ENCODE results near the gene FAM209B.
"Not testable (repeated sequence)": the region's sequence is repeated elsewhere in the genome, so short reads cannot be mapped to it uniquely, and the experiment has no call there.

The FAM209B gene, protein sequence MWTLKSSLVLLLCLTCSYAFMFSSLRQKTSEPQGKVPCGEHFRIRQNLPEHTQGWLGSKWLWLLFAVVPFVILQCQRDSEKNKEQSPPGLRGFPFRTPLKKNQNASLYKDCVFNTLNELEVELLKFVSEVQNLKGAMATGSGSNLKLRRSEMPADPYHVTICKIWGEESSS

DNA sequence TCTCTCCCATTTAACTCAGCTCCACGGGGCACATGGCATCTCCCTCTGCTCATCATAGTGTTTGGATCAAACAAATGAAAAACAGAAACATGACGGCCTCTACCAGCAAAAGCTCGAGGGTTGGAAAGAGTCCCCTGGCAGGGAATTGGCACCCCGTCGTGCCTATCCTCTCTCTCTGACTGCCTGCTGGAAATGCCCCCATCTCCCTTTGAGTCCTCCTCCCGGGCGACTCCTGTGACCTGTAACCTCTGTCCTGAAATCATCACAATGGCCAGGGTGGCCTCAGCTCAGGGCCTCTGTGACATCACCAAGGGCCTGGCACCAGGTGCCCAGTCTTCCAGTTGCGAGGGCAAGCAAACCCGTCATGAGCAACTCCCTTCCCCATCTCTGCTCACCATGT lies at the start of gene FAM209B:
FAM209B (plus strand) TSS at position 301 of the 400 bp plus-strand sequence; CDS start at position 397, 96 bp downstream.
- H3K4me1 Mint-ChIP-seq; H3K27me3 Mint-ChIP-seq (ENCODE audit: low read depth, poor library complexity); H3K9me3 Mint-ChIP-seq; H3K36me3 Mint-ChIP-seq (ENCODE audit: low read depth); H3K4me3 Mint-ChIP-seq; DNase-seq; H3K27ac Mint-ChIP-seq: not testable (repeated sequence)

DNA sequence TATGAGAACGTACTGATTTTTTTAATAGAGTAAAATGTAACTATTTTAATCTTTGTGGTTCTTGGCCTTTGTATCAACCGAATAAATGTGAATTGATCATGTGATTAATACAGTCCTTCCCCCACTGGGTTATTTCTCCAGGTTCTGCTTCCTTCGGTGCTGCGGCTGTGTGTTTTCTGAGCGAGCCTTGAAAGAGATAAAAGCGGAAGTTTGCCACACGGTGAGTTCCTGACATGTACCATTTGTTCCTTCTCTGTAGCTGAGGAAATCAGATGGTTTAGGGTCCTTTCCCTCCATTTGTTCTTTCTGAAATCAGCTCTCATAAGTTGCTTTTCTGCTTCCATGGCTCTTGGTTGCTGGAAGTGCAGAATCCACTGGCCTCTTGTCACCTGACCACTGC lies 49.1 kb upstream of the FAM209B start:
- Mint-ChIP-seq H3K9me3 (no peaks in the 10 kb centered on the region), H3K27ac (peak overlapping the region; percentile 2), H3K36me3 (ENCODE audit: low read depth) (peaks cover 57% of the 10 kb centered on the region), H3K27me3 (ENCODE audit: low read depth, poor library complexity) (no peaks in the 10 kb centered on the region), H3K4me3 (no peak overlapping the region), H3K4me1 (no peaks in the 10 kb centered on the region)
- TF ChIP-seq, protein P1, sequence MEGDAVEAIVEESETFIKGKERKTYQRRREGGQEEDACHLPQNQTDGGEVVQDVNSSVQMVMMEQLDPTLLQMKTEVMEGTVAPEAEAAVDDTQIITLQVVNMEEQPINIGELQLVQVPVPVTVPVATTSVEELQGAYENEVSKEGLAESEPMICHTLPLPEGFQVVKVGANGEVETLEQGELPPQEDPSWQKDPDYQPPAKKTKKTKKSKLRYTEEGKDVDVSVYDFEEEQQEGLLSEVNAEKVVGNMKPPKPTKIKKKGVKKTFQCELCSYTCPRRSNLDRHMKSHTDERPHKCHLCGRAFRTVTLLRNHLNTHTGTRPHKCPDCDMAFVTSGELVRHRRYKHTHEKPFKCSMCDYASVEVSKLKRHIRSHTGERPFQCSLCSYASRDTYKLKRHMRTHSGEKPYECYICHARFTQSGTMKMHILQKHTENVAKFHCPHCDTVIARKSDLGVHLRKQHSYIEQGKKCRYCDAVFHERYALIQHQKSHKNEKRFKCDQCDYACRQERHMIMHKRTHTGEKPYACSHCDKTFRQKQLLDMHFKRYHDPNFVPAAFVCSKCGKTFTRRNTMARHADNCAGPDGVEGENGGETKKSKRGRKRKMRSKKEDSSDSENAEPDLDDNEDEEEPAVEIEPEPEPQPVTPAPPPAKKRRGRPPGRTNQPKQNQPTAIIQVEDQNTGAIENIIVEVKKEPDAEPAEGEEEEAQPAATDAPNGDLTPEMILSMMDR (IDR thresholded peaks at IDR 0.05): no peak
- no peak for DNase-seq

DNA sequence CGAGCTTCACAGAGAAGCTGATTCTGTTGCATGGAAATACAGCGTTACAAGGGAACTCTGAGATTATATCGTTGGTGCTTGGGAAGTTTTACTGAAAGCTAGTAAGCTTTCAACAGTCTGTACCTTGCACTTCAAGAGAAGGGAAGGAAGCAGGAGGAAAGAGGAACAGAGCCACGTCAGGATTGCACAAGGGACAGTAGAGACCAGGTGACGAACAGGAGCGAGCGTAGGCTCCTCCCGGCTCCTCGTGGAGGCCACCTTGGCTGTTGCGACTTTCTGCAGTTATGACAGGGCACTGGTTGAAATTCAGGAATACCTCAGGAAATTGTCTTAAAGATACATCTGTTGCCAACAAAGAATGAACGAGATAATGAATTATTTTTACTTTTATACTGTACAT lies 45.8 kb upstream of the FAM209B start:
- H3K4me1 Mint-ChIP-seq: no peaks in the 10 kb centered on the region
- no peak overlapping the region for H3K27ac Mint-ChIP-seq
- TF ChIP-seq, protein P1 (IDR thresholded peaks at IDR 0.05): no peak
- H3K36me3 Mint-ChIP-seq (ENCODE audit: low read depth): peaks cover 61% of the 10 kb centered on the region
- no peak for DNase-seq
- no peak overlapping the region for H3K4me3 Mint-ChIP-seq
- no peaks in the 10 kb centered on the region for H3K9me3 Mint-ChIP-seq
- H3K27me3 Mint-ChIP-seq (ENCODE audit: low read depth, poor library complexity): no peaks in the 10 kb centered on the region

DNA sequence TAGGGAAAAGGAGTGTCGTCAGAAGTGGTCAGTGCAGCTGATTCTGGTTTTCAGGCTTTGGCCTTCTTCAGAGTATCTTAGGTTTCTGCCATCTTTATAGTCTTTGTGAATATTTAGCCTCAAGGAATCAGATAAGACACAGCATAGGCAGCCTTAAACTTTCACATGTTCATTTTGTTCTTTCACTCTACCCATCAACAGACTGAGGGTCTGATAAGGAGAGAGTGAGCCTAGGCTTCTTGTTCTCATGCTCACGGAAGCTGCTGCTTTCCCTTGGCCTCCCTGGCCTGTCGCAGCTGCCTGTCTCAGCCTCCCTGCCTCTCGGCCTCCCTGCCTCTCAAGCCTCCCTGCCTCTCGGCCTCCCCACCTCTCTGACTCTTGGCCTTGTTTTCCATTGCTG lies 44.5 kb upstream of the FAM209B start:
- TF ChIP-seq, protein P1 (IDR thresholded peaks at IDR 0.05): no peak
- Mint-ChIP-seq H3K27me3 (ENCODE audit: low read depth, poor library complexity) (no peaks in the 10 kb centered on the region), H3K4me1 (no peaks in the 10 kb centered on the region), H3K9me3 (no peaks in the 10 kb centered on the region), H3K4me3 (no peak overlapping the region), H3K27ac (peak overlapping the region; percentile 10), H3K36me3 (ENCODE audit: low read depth) (peaks cover 60% of the 10 kb centered on the region)
- no peak for DNase-seq

DNA sequence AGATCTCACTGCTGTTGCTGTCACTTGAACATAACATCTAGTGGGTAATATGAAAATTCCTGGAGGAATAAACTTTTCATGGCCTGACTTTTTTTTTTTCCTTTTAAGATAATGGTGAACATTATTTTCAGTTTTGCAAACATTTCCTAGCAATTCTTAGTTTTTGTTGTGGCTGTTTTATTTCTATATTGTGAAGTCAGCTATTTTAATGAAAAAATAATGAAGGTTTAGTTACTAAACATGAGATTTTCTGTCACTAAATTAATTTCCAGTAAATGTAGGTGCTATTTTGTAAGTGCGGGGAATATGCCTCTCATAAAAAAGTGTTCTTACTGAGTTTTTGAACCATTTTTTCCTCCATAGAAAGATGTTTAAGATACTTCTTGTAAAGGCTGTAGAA lies 31.9 kb upstream of the FAM209B start:
- no peak overlapping the region for H3K4me3 Mint-ChIP-seq
- H3K27ac Mint-ChIP-seq: no peak overlapping the region
- TF ChIP-seq, protein P1 (IDR thresholded peaks at IDR 0.05): no peak
- DNase-seq: no peak
- H3K4me1 Mint-ChIP-seq: no peaks in the 10 kb centered on the region
- H3K27me3 Mint-ChIP-seq (ENCODE audit: low read depth, poor library complexity): no peaks in the 10 kb centered on the region
- peaks cover 28% of the 10 kb centered on the region for H3K36me3 Mint-ChIP-seq (ENCODE audit: low read depth)
- no peaks in the 10 kb centered on the region for H3K9me3 Mint-ChIP-seq

DNA sequence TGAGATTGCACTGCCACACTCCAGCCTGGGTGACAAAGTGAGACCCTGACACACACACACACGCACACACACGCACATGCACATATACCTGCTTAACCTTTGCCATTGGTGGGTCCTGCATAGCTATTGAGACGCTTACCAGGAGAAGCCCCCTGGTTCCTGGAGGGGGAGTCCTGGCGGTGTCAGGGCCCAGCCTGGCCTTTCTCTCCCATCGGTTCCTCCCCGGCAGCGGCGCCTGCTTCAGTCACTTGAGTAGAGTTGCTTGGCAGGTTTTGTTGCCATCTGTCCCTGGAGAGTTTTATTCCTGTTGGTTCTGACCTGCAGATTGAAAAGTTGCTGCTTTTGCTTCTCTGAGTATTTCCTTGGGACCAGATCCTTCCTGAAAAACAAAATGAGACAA lies 29.1 kb upstream of the FAM209B start:
- DNase-seq: no peak
- Mint-ChIP-seq H3K27ac (peak overlapping the region; percentile 57), H3K4me1 (no peaks in the 10 kb centered on the region), H3K36me3 (ENCODE audit: low read depth) (peaks cover 4% of the 10 kb centered on the region), H3K9me3 (no peaks in the 10 kb centered on the region), H3K4me3 (no peak overlapping the region), H3K27me3 (ENCODE audit: low read depth, poor library complexity) (no peaks in the 10 kb centered on the region)
- TF ChIP-seq, protein P1 (IDR thresholded peaks at IDR 0.05): no peak
